T-helper 9 cell (primary cell): ENCODE measurements around the gene AAK1.

ENCODE experiments used
- DNase-seq: peaks from one replicate; pipeline ENCODE4 v3.0.0-alpha.2; 2020

Gene AAK1

GRCh38 chr2:69525261-69525660 lies 118.3 kb downstream of the AAK1 start:
- no peak for DNase-seq

GRCh38 chr2:69524799-69525198 lies 118.7 kb downstream of the AAK1 start:
- DNase-seq: no peak

- no peak for DNase-seq
Measured at GRCh38 chr2:69521747-69522146, 121.8 kb downstream of the AAK1 start.

GRCh38 chr2:69518841-69519240 lies 124.7 kb downstream of the AAK1 start:
- no peak for DNase-seq

GRCh38 chr2:69517410-69517809 lies 126.1 kb downstream of the AAK1 start:
- no peak for DNase-seq

GRCh38 chr2:69514819-69515218 lies 128.7 kb downstream of the AAK1 start:
- DNase-seq: no peak

GRCh38 chr2:69514406-69514805 lies 129.1 kb downstream of the AAK1 start:
- no peak for DNase-seq

GRCh38 chr2:69512446-69512845 lies 131.1 kb downstream of the AAK1 start:
- DNase-seq: no peak

GRCh38 chr2:69510204-69510603 lies 133.3 kb downstream of the AAK1 start:
- DNase-seq: no peak

GRCh38 chr2:69509750-69510140 lies 133.8 kb downstream of the AAK1 start:
- no peak for DNase-seq

GRCh38 chr2:69509011-69509749 lies 134.4 kb downstream of the AAK1 start:
- no peak for DNase-seq

- DNase-seq: no peak
Measured at GRCh38 chr2:69505710-69506109, 137.8 kb downstream of the AAK1 start.

- DNase-seq: no peak
Measured at GRCh38 chr2:69501301-69501700, 142.2 kb downstream of the AAK1 start.

- DNase-seq: no peak
Measured at GRCh38 chr2:69499966-69500365, 143.6 kb downstream of the AAK1 start.

- no peak for DNase-seq
Measured at GRCh38 chr2:69499242-69499641, 144.3 kb downstream of the AAK1 start.

GRCh38 chr2:69495861-69496260 lies 147.7 kb downstream of the AAK1 start:
- DNase-seq: no peak

GRCh38 chr2:69495008-69495407 lies 148.5 kb downstream of the AAK1 start:
- no peak for DNase-seq

GRCh38 chr2:69494126-69494525 lies 149.4 kb downstream of the AAK1 start:
- DNase-seq: no peak

GRCh38 chr2:69493268-69493667 lies 150.3 kb downstream of the AAK1 start:
- DNase-seq: no peak

GRCh38 chr2:69491864-69492263 lies 151.7 kb downstream of the AAK1 start:
- DNase-seq: no peak

- no peak for DNase-seq
Measured at GRCh38 chr2:69490486-69490885, 153.1 kb downstream of the AAK1 start.

- no peak for DNase-seq
Measured at GRCh38 chr2:69489793-69490192, 153.7 kb downstream of the AAK1 start.

GRCh38 chr2:69483696-69484095 lies 159.8 kb downstream of the AAK1 start:
- DNase-seq: no peak

- no peak for DNase-seq
Measured at GRCh38 chr2:69483024-69483423, 160.5 kb downstream of the AAK1 start.

GRCh38 chr2:69482471-69482870 lies 161.1 kb downstream of the AAK1 start:
- no peak for DNase-seq
